SK-N-MC (cell line): ENCODE measurements around the gene CD99L2.

Experiments used
- DNase-seq: peaks from one replicate; pipeline ENCODE4 v3.0.0-alpha.2; 2011; ENCODE audit warnings: low read depth, low spot score
- H3K27ac ChIP-seq: fragments of 200-600 bp; sonication (generic); 2 replicates; pipeline ENCODE4 v1.5.1; 2016; ENCODE audit warnings: mixed run types
- H3K36me3 ChIP-seq: fragments of 200-600 bp; sonication (generic); 2 replicates; pipeline ENCODE4 v1.6.1; 2017; ENCODE audit warnings: antibody characterized with exemption, low read length, mixed read lengths; ENCODE audit not compliant: insufficient read depth
- H3K4me3 ChIP-seq: fragments of 200-600 bp; sonication (generic); 2 replicates; pipeline ENCODE4 v1.5.1; 2016
- H3K9ac ChIP-seq: fragments of 200-600 bp; sonication (generic); 2 replicates; pipeline ENCODE4 v1.8.0; 2017; ENCODE audit warnings: mixed run types, mixed read lengths; ENCODE audit not compliant: insufficient read length
- H3K9me3 ChIP-seq: fragments of 200-600 bp; sonication (generic); 2 replicates; pipeline ENCODE4 v1.6.1; 2017; ENCODE audit warnings: low read depth, mild to moderate bottlenecking, antibody characterized with exemption, low read length, moderate library complexity, mixed read lengths
- EZH2 ChIP-seq: fragments of 200-600 bp; sonication (generic); IDR thresholded peaks from one replicate; pipeline ENCODE4 v1.6.1; 2017; ENCODE audit warnings: antibody characterized with exemption
- FOXP2 ChIP-seq: optimal IDR thresholded peaks from 2 replicates; pipeline ENCODE3; 2011; ENCODE audit warnings: mild to moderate bottlenecking, moderate library complexity; ENCODE audit not compliant: insufficient read depth; ENCODE audit errors: extremely low read length, control extremely low read depth
- POLR2AphosphoS5 ChIP-seq: IDR thresholded peaks from 2 replicates; pipeline ENCODE4 v1.6.1; 2012; ENCODE audit warnings: mild to moderate bottlenecking, low read depth, low read length, borderline replicate concordance

CD99L2 gene

GRCh38 chrX:150933945-150934350, 35.5 kb upstream of the CD99L2 start:
- Histone ChIP-seq H3K27ac (no peak overlapping the region), H3K9me3 (no peaks in the 10 kb centered on the region)
- no peak for DNase-seq

GRCh38 chrX:150929058-150929457, 30.6 kb upstream of the CD99L2 start:
- DNase-seq = no peak
- Histone ChIP-seq H3K9me3 (no peaks in the 10 kb centered on the region), H3K4me3 (no peak overlapping the region), H3K27ac (no peak overlapping the region), H3K9ac (no peak overlapping the region), H3K36me3 (no peaks in the 10 kb centered on the region)
- TF ChIP-seq EZH2 (no peak), FOXP2 (no peak), POLR2AphosphoS5 (no peak)

More at GRCh38 chrX:150933945-150934350, 35.5 kb upstream of the CD99L2 start:
- no peak overlapping the region for H3K4me3 ChIP-seq
- H3K36me3 ChIP-seq = no peaks in the 10 kb centered on the region
- TF ChIP-seq EZH2 (no peak), FOXP2 (no peak), POLR2AphosphoS5 (no peak)
- H3K9ac ChIP-seq = no peak overlapping the region

- no peak for DNase-seq
- Histone ChIP-seq H3K9ac (no peak overlapping the region), H3K4me3 (no peak overlapping the region), H3K36me3 (no peaks in the 10 kb centered on the region), H3K9me3 (no peaks in the 10 kb centered on the region), H3K27ac (no peak overlapping the region)
- no peak for TF ChIP-seq EZH2
- no peak for TF ChIP-seq FOXP2
- TF ChIP-seq POLR2AphosphoS5 = no peak
These were observed 28.3 kb upstream of the CD99L2 start for GRCh38 chrX:150926791-150927190.

GRCh38 chrX:150926304-150926703, 27.8 kb upstream of the CD99L2 start:
- H3K36me3 ChIP-seq = no peaks in the 10 kb centered on the region
- no peak overlapping the region for H3K9ac ChIP-seq
- H3K9me3 ChIP-seq = no peaks in the 10 kb centered on the region
- DNase-seq = no peak
- no peak overlapping the region for H3K4me3 ChIP-seq
- TF ChIP-seq FOXP2 = no peak
- TF ChIP-seq POLR2AphosphoS5 = no peak
- TF ChIP-seq EZH2 = no peak
- no peak overlapping the region for H3K27ac ChIP-seq

GRCh38 chrX:150919401-150919800, 20.9 kb upstream of the CD99L2 start:
- TF ChIP-seq POLR2AphosphoS5 (no peak), FOXP2 (no peak), EZH2 (no peak)
- H3K4me3 ChIP-seq = no peak overlapping the region
- no peaks in the 10 kb centered on the region for H3K36me3 ChIP-seq
- no peak for DNase-seq
- no peaks in the 10 kb centered on the region for H3K9me3 ChIP-seq
- H3K27ac ChIP-seq = no peak overlapping the region
- H3K9ac ChIP-seq = no peak overlapping the region

GRCh38 chrX:150913511-150913910, 15.0 kb upstream of the CD99L2 start:
- DNase-seq = peak; percentile 8
- H3K27ac ChIP-seq = peak overlapping the region; percentile 46; the same call in 1 of the 2 replicates
- no peaks in the 10 kb centered on the region for H3K36me3 ChIP-seq
- no peak overlapping the region for H3K9ac ChIP-seq
- TF ChIP-seq FOXP2 (no peak), POLR2AphosphoS5 (no peak), EZH2 (no peak)
- H3K4me3 ChIP-seq = no peak overlapping the region
- H3K9me3 ChIP-seq = no peaks in the 10 kb centered on the region

GRCh38 chrX:150907474-150907873, 9.0 kb upstream of the CD99L2 start:
- H3K36me3 ChIP-seq = no peaks in the 10 kb centered on the region
- H3K27ac ChIP-seq = no peak overlapping the region
- H3K4me3 ChIP-seq = no peak overlapping the region
- DNase-seq = no peak
- TF ChIP-seq FOXP2 (no peak), EZH2 (no peak), POLR2AphosphoS5 (no peak)
- H3K9ac ChIP-seq = no peak overlapping the region
- H3K9me3 ChIP-seq = no peaks in the 10 kb centered on the region

GRCh38 chrX:150906694-150907093, 8.2 kb upstream of the CD99L2 start:
- no peak for TF ChIP-seq FOXP2
- no peak for TF ChIP-seq EZH2
- TF ChIP-seq POLR2AphosphoS5 = no peak
- no peaks in the 10 kb centered on the region for H3K36me3 ChIP-seq
- no peak overlapping the region for H3K9ac ChIP-seq
- no peaks in the 10 kb centered on the region for H3K9me3 ChIP-seq
- DNase-seq = no peak
- H3K4me3 ChIP-seq = no peak overlapping the region
- H3K27ac ChIP-seq = no peak overlapping the region

GRCh38 chrX:150905293-150905692, 6.8 kb upstream of the CD99L2 start:
- H3K27ac ChIP-seq = no peak overlapping the region
- H3K9ac ChIP-seq = no peak overlapping the region
- H3K4me3 ChIP-seq = no peak overlapping the region
- H3K36me3 ChIP-seq = no peaks in the 10 kb centered on the region
- no peak for TF ChIP-seq POLR2AphosphoS5
- TF ChIP-seq EZH2 = no peak
- no peak for TF ChIP-seq FOXP2
- no peaks in the 10 kb centered on the region for H3K9me3 ChIP-seq
- no peak for DNase-seq

GRCh38 chrX:150903110-150903508, 4.6 kb upstream of the CD99L2 start:
- DNase-seq = no peak
- H3K4me3 ChIP-seq = no peak overlapping the region
- no peaks in the 10 kb centered on the region for H3K36me3 ChIP-seq
- H3K9me3 ChIP-seq = no peaks in the 10 kb centered on the region
- TF ChIP-seq EZH2 (no peak), POLR2AphosphoS5 (no peak), FOXP2 (no peak)
- no peak overlapping the region for H3K9ac ChIP-seq
- H3K27ac ChIP-seq = no peak overlapping the region
